Hepatocyte (in vitro differentiated cells): ENCODE measurements around the gene SLC26A1. TPM values are rescaled to one million over a fixed set of nuclear protein-coding genes. Genes with fewer than 3 reads are reported as not detected.

Experiments used
- DNase-seq: peaks from one replicate; pipeline ENCODE4 v3.0.0-alpha.2; 2016; ENCODE audit warnings: low spot score
- H2AFZ ChIP-seq: fragments of 200-600 bp; sonication (generic); 2 replicates; pipeline ENCODE4 v1.6.0; 2016; ENCODE audit warnings: antibody characterized with exemption, mild to moderate bottlenecking
- H3K27ac ChIP-seq: fragments of 200-600 bp; sonication (generic); 2 replicates; pipeline ENCODE4 v1.5.1; 2016; ENCODE audit warnings: mild to moderate bottlenecking
- H3K27me3 ChIP-seq: fragments of 200-600 bp; sonication (generic); 2 replicates; pipeline ENCODE4 v1.6.1; 2016
- H3K36me3 ChIP-seq: fragments of 200-600 bp; sonication (generic); replicated peaks from 2 replicates; pipeline ENCODE4 v1.5.1; 2016; ENCODE audit warnings: low read depth; ENCODE audit not compliant: insufficient read depth
- H3K4me1 ChIP-seq: fragments of 200-600 bp; sonication (generic); 2 replicates; pipeline ENCODE4 v1.5.1; 2016; ENCODE audit warnings: mild to moderate bottlenecking, moderate library complexity; ENCODE audit not compliant: insufficient read depth
- H3K4me2 ChIP-seq: fragments of 200-600 bp; sonication (generic); 2 replicates; pipeline ENCODE4 v1.6.0; 2016
- H3K4me3 ChIP-seq: fragments of 200-600 bp; sonication (generic); 2 replicates; pipeline ENCODE4 v1.5.1; 2016; ENCODE audit warnings: mild to moderate bottlenecking
- H3K79me2 ChIP-seq: fragments of 200-600 bp; sonication (generic); 2 replicates; pipeline ENCODE4 v1.6.0; 2017; ENCODE audit warnings: mild to moderate bottlenecking
- H3K9me2 ChIP-seq: fragments of 200-600 bp; sonication (generic); replicated peaks from 2 replicates; pipeline ENCODE4 v1.6.0; 2017; ENCODE audit warnings: mild to moderate bottlenecking; ENCODE audit not compliant: insufficient read depth
- H3K9me3 ChIP-seq: fragments of 200-600 bp; sonication (generic); 2 replicates; pipeline ENCODE4 v1.5.1; 2016; ENCODE audit warnings: low read depth, mild to moderate bottlenecking
- H4K20me1 ChIP-seq: fragments of 200-600 bp; sonication (generic); 2 replicates; pipeline ENCODE4 v1.6.0; 2016; ENCODE audit warnings: mild to moderate bottlenecking; ENCODE audit not compliant: insufficient read depth, poor library complexity, severe bottlenecking
- CTCF ChIP-seq: fragments of 200-600 bp; sonication (generic); IDR thresholded peaks from 2 replicates; pipeline ENCODE4 v1.5.1; 2016; ENCODE audit warnings: antibody characterized with exemption, mild to moderate bottlenecking; ENCODE audit not compliant: poor library complexity
- EZH2 ChIP-seq: fragments of 200-600 bp; sonication (generic); IDR thresholded peaks from 2 replicates; pipeline ENCODE4 v1.6.1; 2016; ENCODE audit warnings: antibody characterized with exemption, mild to moderate bottlenecking, borderline replicate concordance
- EZH2phosphoT487 ChIP-seq: fragments of 200-600 bp; sonication (generic); IDR thresholded peaks from one replicate; pipeline ENCODE4 v1.6.1; 2018; ENCODE audit warnings: antibody characterized with exemption, mild to moderate bottlenecking, low read depth, moderate library complexity; ENCODE audit not compliant: unreplicated experiment, severe bottlenecking
- WGBS: methylation state at CpG from one replicate; pipeline ENCODE4 v1.1.6; 2016; ENCODE audit warnings: low lambda C conversion rate; ENCODE audit errors: missing lambda C conversion rate; 5-methylcytosine and 5-hydroxymethylcytosine counted together
- polyA plus RNA-seq: library from polyadenylated mRNA; unstranded; fragments of >200 nt; fragmentation: Nextera tagmentation; extraction: Ambion mirVana; gene quantifications from 2 replicates; pipeline ENCODE4 v1.2.1, GENCODE V29; 2016
- total RNA-seq: library from RNA; depleted of rRNA; stranded (reverse); fragments of >200 nt; gene quantifications from 2 replicates; pipeline ENCODE4 v1.2.3, GENCODE V29; 2014

Gene SLC26A1
- total and polyA plus RNA-seq, 2 experiments from 2014 or later = 9.0 to 12.6 TPM

GRCh38 chr4:1023895-1024740, 30.9 kb upstream of the SLC26A1 start:
- Histone ChIP-seq H3K27ac (no peak overlapping the region), H2AFZ (no peak overlapping the region), H3K36me3 (no peaks in the 10 kb centered on the region), H3K4me1 (peaks cover 6% of the 10 kb centered on the region), H3K9me3 (no peaks in the 10 kb centered on the region), H3K4me2 (no peak overlapping the region), H3K4me3 (no peak overlapping the region), H4K20me1 (no peaks in the 10 kb centered on the region), H3K9me2 (no peaks in the 10 kb centered on the region), H3K79me2 (no peaks in the 10 kb centered on the region), H3K27me3 (no peaks in the 10 kb centered on the region)
- WGBS = 98% methylated on average over 50 of the region's 83 CpGs
- DNase-seq = no peak
- TF ChIP-seq CTCF (no peak), EZH2phosphoT487 (no peak), EZH2 (no peak)

- Histone ChIP-seq H3K9me3 (no peaks in the 10 kb centered on the region), H3K4me2 (no peak overlapping the region), H4K20me1 (no peaks in the 10 kb centered on the region), H3K36me3 (no peaks in the 10 kb centered on the region), H3K4me1 (peaks cover 13% of the 10 kb centered on the region), H3K4me3 (no peak overlapping the region), H3K9me2 (no peaks in the 10 kb centered on the region), H3K27me3 (no peaks in the 10 kb centered on the region), H3K27ac (no peak overlapping the region), H2AFZ (no peak overlapping the region), H3K79me2 (peaks cover 3% of the 10 kb centered on the region)
- TF ChIP-seq EZH2 (no peak), EZH2phosphoT487 (no peak), CTCF (no peak)
- WGBS = 96% methylated on average over 12 of the region's 20 CpGs
- no peak for DNase-seq
Measured at GRCh38 chr4:1023075-1023640, 30.0 kb upstream of the SLC26A1 start.

- H3K9me2 ChIP-seq = no peaks in the 10 kb centered on the region
- H3K27ac ChIP-seq = no peak overlapping the region
- H4K20me1 ChIP-seq = no peaks in the 10 kb centered on the region
- peaks cover 3% of the 10 kb centered on the region for H3K79me2 ChIP-seq
- H3K36me3 ChIP-seq = no peaks in the 10 kb centered on the region
- TF ChIP-seq EZH2 (no peak), EZH2phosphoT487 (no peak), CTCF (no peak)
- WGBS = 88% methylated on average over 8 of the region's 19 CpGs
- H3K4me2 ChIP-seq = no peak overlapping the region
- DNase-seq = no peak
- no peak overlapping the region for H2AFZ ChIP-seq
- no peaks in the 10 kb centered on the region for H3K9me3 ChIP-seq
- no peak overlapping the region for H3K4me3 ChIP-seq
- peaks cover 13% of the 10 kb centered on the region for H3K4me1 ChIP-seq
- no peaks in the 10 kb centered on the region for H3K27me3 ChIP-seq
Measured at GRCh38 chr4:1022739-1023066, 29.5 kb upstream of the SLC26A1 start.
